ENCODE measurements around the gene CEPT1. TPM values are rescaled to one million over a fixed set of nuclear protein-coding genes. Genes with fewer than 3 reads are reported as not detected.
A peak's percentile ranks its signal among the peaks of the same experiment; 100 is the strongest.

The CEPT1 gene
- total and polyA plus RNA-seq, 2 of the 8 experiments (the other 6 are each of a cell fraction or from before 2014, with no cell fraction given), result 18.5 to 28.6 TPM

DNA sequence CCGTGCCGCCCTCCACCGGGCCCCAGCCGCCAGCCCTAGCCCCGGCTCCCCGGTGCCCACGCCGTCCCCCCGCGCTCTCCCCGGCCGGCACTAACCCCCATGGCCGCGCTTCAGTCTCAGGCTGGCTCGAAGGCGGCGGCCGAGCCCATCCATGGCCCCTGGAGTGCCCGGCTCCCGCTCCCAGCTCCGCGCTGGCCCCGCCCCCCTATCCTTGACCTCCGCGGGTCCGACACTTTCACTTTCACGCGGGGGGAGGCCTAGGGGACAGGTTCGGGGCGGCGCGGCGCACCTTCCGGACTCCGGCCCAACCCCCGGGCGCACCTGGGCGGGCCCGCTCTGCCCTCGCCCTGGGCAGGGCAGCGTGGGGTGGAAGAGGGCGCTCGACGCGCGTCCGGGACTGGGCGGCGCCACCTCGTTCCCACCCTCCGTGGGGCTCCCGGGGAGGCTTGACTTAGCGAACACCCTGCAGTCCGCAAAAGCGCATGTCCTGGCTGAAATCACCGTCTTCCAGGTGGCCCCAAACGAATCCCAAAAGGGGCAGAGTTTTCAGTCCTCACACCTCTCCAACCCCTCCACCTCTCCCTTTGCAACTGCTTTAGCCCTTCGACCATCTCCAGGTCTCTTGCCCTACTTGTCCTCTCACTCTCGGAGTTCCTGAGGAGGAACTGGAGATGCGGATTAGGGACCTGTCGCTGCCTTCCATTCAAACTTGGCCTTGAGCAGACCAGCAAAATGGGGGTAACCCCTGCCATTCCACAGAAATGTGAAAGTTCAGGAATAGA, 64.4 kb downstream of the CEPT1 start (continued):
- 0 out of 4 replicates have a peak, but pooled peaks of 1 of the 2 experiments have one; percentile 32 for TF ChIP-seq HDAC2 (IDR thresholded peaks at IDR 0.05; ENCODE audit: borderline replicate concordance in 1 of 2, low read depth in 2 of 2, low read length in 2 of 2)
- no peak for TF ChIP-seq SIX5 (IDR thresholded peaks at IDR 0.05; ENCODE audit: low read depth, low read length)
- no peak for TF ChIP-seq POLR2AphosphoS5 (IDR thresholded peaks at IDR 0.05; ENCODE audit: low read depth, low read length)
- peak; percentile 85 for TF ChIP-seq KDM4A (IDR thresholded peaks at IDR 0.05; ENCODE audit: low read depth, low read length, severe bottlenecking)
- TF ChIP-seq, protein P1, sequence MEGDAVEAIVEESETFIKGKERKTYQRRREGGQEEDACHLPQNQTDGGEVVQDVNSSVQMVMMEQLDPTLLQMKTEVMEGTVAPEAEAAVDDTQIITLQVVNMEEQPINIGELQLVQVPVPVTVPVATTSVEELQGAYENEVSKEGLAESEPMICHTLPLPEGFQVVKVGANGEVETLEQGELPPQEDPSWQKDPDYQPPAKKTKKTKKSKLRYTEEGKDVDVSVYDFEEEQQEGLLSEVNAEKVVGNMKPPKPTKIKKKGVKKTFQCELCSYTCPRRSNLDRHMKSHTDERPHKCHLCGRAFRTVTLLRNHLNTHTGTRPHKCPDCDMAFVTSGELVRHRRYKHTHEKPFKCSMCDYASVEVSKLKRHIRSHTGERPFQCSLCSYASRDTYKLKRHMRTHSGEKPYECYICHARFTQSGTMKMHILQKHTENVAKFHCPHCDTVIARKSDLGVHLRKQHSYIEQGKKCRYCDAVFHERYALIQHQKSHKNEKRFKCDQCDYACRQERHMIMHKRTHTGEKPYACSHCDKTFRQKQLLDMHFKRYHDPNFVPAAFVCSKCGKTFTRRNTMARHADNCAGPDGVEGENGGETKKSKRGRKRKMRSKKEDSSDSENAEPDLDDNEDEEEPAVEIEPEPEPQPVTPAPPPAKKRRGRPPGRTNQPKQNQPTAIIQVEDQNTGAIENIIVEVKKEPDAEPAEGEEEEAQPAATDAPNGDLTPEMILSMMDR (IDR thresholded peaks at IDR 0.05; ENCODE audit: control extremely low read depth in 1 of 3, insufficient read depth in 1 of 3, low read depth in 1 of 3, low read length in 3 of 3), result no peak
- TF ChIP-seq YY1 (IDR thresholded peaks at IDR 0.05; ENCODE audit: low read depth, low read length), result no peak
